Measurements from ENCODE around the gene FADS3. TPM values are rescaled to one million over a fixed set of nuclear protein-coding genes. Genes with fewer than 3 reads are reported as not detected.
"Not testable (repeated sequence)": the region's sequence is repeated elsewhere in the genome, so short reads cannot be mapped to it uniquely, and the experiment has no call there.

FADS3 gene
- total RNA-seq, 1 experiment from 2014 or later: 65.1 TPM

DNA sequence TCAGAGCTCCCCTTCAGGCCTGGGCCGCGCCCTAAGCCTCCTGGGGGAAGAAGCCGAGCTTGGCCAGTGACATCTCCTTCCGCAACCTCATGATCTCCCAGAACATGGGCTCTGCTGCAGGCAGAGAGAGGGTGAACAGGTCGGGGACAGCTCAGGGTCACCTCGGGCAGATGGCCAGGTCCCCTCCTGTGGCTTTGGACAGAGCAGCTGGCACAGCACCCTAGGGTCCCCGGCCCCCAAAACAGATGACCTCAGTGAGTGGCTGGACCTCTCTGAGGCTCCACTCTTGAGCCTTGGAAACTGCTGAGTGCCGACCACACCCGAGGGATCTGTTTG is 6.9 kb upstream of the FADS3 start:
- no peak for DNase-seq (ENCODE audit: low read depth)

DNA sequence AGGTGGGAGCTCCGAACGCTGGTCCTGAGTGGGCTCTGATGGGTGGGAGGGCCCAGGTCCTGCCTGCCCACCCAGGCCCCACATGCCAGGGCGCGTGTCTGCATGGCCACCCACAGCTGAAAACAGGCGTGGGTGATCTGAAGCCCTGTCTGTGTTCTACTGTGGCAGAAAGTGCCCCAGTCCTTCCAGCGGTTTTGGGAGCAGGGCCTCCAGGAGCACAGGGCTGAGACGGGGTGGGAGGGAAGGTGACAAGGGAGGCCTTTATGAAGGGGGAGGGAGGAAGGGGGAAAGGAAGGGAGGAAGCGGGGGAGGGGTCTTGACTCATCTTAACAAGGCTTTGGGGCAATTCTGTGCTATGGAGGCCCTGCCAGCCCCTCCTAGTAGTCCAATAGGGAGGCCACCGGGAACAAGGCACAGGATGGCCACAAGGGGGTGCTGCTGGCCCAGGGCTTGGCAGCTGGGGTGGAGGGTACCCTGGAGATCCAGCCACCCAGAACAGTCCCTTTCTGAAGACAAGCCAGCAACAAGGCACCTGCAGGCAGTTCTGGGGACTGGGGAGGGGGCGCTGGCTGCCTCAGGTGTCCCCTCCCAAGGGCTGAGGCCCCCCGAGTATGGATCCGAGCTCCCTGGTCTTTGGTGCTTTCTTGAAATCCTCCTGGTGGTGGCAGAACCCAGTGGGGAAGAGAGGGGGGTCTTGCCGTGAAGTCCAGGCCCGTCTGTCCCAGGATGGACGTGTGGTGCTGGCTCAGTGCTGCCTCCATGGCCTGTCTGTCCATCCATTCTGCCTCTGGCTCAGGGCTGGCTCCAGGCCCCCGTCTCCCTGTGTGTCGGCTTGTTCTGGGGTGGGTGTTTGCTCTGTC is 6.3 kb upstream of the FADS3 start:
- DNase-seq (ENCODE audit: low read depth): peak; percentile 57

DNA sequence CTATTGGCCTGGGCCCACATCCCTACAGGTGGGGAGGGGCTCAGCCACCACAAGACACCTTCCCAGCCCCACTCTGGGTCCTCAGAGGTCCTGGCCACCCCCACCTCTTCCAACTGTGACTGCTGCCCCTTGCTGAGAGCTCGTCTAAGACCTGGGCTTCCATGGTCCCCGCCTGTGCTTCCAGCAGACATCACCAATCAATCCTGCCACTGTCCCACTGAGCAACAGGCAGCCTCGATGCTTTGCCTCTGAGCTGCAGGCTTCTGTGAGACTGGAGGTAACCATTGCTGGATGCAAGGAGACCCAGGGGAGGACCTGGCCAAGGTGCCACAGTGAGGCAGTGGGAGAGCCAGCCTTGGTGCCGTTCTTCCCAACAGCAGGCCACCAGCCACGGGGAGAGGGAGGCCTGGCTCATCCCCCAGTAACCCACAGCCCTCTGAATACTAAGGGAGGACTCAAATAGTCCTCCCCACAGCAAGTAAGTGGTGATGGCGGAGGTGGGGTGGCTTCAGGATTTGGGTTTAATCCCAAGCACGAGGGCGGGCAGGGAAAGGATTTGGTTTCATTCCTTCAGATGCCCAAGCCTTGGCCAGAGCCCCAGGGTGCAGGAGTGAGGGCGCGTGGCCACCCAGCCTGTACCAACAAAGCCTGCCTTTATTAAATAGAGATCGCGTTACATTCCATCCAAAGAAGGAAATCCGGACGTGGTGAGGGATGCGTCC is 5.5 kb upstream of the FADS3 start:
- DNase-seq (ENCODE audit: low read depth): no peak

DNA sequence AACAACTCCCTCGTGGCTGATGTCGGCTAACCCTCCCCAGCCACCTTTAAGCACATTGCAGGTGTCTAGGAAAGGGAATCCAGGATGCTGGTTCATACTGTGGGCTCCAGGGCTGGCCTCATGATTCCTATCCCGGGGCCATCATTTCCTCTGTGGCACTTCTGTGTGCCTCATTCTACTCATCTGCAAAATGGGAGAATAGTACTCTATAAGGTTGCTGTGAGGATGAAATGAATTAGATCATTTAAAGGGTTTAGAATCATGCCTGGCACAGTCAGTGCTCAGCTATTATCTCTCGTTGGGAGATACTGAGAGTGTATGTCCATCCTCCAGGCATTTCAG is 4.3 kb upstream of the FADS3 start:
- DNase-seq (ENCODE audit: low read depth): no peak

DNA sequence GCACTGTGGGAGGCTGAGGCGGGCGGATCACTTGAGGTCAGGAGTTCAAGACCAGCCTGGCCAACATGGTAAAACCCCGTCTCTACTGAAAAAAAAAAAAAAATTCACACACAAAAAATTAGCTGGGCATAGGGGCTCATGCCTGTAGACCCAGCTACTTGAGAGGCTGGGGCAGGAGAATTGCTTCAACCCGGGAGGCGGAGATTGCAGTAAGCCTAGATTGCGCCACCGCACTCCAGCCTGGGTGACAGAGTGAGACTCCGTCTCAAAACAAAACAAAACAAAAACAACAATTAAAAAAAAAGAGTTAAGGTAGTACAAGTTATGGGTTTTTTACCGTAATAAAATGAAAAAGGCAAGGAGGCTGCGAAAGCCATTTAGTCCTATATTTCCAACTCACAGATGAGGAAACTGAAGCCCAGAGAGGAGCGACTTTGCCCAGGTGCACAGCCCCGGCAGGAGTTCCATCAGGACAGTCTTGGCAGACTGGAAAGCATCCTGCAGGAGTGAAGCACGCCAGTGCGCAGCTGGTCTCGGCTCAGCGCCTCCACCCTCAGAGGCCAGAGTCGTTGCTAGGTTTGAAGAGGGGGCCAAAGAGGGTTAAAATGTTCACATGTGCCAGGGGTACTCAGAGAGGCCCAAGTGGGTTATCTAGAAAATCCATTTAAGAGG is 3.8 kb upstream of the FADS3 start:
- no peak for DNase-seq (ENCODE audit: low read depth)

DNA sequence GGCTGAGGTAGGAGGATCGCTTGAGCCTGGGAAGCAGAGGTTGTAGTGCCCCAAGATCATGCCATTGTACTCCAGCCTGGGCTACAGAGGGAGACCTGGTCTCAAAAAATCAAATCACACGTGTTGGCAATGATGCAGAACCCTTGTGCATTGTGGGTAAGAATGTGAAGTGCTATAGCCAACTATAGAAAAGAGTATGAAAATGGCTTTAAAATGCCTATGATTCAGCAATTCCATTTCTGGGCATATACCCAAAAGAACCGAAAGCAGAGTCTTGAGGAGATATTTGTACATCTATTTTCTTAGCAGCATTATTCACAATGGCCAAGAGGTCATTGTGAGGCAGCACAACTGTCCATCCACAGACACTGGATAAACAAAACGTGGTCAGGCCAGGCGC is 2.6 kb upstream of the FADS3 start:
- peak; percentile 74 for DNase-seq (ENCODE audit: low read depth)

DNA sequence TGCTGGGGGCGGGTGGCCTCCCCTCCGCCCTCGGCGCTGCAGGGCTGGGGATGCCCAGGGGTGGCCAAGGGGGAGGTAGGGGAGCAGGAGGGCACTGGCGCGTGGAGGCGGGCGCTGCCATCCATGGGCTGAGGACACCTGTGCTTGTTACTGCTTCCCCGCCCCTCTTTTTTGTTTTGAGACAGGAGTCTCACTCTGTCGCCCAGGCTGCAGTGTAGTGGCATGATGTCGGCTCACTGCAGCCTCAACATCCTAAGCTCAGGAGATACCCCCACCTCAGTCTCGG is 683 bp upstream of the FADS3 start:
- DNase-seq (ENCODE audit: low read depth): no peak

DNA sequence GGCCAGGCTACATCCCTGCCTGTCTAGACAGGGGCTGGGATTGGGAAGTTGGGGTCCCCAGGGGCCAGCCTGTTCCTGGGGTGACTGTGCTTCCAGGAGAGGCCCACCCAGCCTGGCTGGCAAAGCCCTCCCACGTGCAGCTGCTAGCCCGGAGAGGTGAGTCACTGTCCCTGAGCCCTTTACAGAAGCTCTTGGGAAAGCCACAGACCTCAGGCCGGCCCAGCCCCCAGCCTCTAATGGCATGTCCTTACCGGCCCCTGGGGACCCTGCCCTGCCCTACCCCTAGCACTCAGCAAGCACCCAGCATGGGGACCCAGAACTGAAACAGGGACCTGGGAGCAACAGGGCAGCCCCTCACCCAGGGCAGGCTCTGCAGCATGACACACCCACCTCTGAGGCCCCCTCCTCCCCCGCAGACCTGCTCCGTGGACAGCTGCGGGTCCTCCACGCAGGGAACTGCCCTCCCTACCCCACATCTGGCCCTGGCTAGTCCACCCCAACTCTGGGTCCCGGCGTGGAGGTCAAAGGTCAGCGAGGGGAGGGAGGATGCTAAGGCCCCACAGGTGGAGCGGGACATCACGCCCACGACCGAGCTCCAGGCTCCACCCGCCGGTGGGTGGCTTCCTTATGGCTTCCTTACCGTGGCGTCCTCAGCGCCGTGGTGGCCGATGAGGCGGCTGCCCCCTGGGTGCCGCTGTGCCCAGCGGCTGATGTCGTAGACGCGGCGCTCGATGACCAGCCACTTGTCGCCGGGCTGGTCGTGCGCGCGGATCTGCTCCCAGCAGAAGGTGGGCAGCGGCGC is 615 bp downstream of the FADS3 start:
- DNase-seq (ENCODE audit: low read depth): peak; percentile 84

DNA sequence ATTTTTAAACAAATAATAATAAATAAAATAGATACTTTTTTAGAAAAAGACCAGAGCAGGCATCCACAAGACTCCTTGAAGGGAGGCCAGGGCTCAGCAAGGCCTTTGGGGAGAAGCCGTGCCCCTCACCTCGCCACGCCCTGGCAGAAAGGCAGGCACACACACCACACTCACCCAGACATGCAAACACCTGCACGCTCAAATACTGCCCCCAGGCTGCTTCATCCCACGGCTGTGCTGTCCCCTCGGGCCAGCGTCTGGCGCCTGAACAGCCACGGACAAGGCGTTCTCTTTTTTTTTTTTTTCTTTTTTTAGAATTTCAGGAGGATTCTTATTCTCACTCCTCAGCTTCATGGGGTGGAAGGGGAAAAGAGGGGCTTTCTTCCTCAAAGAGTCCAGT is 1.5 kb downstream of the FADS3 start:
- DNase-seq (ENCODE audit: low read depth): no peak

DNA sequence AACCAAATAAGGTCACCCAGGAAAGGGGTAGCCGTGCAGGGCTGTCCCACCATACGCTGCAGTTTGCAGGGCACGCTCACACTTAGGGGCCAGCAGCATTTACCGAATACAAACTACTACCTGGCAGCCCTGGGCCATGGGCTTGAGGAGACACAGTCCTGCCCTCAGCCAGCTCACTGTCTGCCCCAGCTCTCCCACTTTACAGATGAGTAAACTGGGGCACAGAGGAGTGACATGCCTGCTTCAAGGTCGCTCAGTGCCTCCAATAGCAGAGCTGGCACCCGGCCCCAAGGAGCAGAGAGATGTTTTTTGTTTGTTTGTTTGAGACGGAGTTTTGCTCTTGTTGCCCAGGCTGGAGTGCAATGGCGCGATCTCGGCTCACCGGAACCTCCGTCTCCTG is 2.8 kb downstream of the FADS3 start:
- no peak for DNase-seq (ENCODE audit: low read depth)

DNA sequence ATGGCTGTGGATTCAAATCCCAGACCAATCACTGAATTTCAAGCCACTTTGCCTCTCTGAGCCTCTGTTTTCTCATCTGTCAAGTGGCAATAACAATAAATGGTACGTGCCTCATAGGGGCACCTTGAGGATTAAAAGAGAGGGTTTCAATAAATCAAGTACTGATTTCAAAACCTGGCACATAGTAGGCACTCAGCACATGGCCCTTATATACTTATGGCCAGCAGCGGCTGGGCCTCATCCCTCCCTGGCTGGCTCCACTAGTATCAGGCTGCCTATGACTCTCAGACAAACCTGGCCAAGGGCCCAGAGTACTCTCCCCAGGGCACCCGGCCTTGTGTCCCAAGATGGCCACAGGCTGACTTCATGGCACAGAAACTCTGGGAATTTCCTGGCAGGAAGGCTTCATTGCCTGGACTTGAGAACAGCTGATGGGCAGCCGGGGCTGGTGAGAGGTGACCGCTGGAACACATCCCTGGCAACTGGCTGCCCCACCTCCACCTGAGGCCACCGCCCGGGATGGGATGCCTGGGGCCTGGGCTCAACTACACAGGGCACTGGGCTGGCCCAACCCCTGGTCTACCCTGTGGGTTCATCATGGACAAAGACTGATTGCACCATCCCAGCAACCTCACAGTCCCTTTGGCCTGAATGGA is 3.4 kb downstream of the FADS3 start:
- DNase-seq (ENCODE audit: low read depth): peak; percentile 95

DNA sequence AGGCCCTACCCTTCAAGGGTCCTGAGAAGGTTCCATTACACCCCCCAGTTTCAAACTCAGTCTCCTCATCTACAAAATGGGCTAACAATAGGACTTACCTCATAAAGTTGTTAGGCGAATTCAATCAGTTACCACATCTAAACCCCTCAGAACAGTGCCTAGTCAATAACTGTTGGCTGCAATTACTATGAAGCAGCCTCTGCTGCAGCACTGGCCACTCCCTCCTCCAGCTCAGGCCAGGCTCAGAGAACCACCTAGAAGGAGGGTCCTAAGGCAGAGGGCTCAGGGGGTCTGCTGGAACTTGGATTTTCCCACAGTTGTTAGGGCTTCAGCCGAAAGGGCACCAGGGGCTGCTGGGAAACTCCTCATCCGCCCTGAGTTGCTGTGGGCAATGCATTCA is 4.7 kb downstream of the FADS3 start:
- DNase-seq (ENCODE audit: low read depth): no peak

DNA sequence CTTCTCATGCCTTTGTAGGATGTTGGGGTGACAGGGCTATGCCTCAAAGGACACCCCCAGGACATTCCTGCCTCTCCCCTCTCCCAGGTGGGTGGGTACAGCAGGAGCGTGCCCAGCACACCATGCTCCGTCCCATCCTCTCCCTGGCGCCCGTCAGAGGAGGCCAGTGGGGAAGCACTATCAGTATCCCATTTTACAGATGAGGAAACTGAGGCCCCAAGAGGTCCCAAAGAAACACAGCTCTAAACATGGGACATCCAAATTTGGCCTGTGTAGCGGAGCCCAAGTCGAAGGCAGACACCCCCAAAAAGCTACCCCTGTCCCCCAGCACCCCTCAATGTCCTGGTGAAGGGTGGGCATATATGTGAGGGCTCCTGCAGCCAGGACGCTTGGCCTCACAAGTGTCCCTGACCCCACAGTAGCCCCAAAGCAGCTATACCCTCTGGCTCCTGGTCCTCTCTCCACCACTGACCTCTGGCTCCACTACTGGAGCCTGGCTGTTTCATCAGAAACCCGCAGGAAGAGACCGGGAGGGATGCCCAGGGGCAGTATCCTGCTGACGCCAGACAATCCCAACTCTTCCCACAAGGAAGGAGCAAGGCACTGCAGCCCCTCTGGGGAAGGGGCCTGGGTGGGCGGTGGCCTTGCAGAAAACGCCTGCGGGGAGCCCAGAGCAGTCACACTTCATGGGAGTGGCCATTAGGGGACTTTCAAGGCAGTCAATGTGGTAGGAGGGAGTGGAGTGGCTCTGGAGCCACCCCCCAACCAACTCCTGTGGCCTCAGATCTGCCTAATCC is 5.4 kb downstream of the FADS3 start:
- no peak for DNase-seq (ENCODE audit: low read depth)

DNA sequence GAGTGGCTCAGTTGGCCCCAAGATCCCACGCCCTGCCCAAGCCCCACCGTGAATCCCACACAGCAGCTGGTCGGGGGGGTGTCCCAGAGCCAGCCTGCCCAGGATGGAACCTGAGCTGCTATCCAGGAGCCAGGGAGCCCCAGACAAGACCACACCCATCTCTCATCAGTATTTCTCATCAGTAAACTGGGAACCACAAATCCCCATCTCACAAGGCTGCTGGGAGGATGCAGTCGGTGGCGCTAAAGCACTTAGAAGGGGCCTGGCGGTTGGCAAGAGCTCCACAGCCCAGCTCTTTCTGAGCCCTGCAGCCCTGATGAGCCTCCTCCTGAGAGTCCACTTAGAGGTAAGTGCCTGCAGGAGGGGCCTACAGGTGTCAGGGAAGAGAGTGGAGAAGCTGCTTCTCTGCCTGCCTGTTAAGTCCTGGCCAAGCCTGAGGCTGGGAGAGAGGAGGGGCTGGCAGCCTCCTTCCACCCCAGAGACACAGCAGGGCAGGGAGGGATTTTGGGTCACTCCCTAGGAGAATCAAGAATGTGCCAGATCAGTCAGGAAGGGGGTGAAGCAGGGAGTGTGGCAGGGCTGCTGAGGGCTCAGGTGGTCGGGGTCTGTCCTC is 6.1 kb downstream of the FADS3 start:
- DNase-seq (ENCODE audit: low read depth): no peak

DNA sequence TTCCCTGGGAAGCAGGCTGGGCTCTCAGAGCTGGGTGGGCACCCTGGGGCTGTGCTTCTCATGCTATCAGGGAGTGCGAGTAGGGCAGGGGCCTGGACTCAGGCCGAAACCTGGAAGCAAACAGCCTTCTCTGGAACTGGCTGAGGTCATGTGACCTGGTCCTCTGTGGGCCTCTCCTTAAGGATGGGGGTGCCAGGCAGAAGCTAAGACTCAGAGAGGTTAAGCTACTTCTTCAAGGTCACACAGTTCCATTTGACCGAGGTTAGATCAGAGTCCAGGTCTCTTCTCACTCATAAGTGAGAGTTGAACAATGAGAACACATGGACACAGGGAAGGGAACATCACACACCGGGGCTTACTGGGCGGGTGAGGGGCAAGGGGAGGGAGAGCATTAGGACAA is 7.4 kb downstream of the FADS3 start:
- DNase-seq (ENCODE audit: low read depth): no peak

DNA sequence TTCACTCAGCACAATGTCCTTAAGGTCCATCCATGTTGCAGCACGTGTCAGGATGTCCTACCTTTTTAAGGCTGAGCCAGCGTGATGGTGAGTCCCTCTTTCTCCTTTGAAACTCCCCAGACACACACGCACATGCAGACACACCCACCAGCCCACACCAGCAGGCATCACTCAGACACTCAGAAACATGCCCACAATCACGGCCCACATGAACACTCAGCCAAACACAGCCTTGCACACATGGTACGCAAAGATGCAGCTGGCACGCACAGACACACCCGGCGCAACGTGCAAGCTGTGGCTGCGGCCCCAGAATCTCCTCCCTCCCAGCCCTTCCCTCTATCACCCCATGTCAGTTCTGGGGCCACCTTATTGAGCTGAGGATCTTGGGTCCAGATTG is 8.0 kb downstream of the FADS3 start:
- DNase-seq (ENCODE audit: low read depth): no peak

DNA sequence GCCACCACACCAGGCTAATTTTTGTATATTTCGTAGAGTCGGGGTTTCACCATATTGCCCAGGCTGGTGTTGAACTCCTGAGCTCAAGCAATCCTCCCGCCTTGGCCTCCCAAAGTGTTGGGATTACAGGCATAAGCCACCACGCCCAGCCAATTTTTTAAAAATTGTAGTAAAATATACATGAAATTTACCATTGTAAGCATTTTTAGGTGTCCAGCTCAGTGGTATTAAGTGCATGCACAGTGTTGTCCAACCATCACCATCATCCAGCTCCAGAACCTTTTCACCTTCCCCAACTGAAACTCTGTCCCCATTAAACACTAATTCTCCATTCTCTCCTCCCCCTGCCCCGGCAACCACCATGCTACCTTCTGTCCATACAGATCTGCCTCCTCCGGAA is 8.5 kb downstream of the FADS3 start:
- no peak for DNase-seq (ENCODE audit: low read depth)

DNA sequence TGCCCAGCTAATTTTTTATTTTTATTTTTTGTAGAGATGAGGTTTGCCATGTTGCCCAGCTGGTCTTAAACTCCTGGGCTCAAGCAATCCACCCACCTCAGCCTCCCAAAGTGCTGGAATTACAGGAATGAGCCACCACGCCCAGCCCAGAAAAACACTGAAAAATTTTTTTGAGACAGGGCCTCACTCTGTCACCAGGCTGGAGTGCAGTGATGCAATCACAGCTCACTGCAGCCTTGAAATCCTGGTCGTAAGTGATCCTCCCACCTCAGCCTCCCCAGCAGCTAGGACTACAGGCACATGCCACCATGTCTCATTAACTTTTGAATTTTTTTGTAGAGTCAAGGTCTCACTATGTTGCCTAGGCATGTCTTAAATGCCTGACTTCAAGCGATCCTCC is 9.1 kb downstream of the FADS3 start:
- not testable (repeated sequence) for DNase-seq (ENCODE audit: low read depth)

DNA sequence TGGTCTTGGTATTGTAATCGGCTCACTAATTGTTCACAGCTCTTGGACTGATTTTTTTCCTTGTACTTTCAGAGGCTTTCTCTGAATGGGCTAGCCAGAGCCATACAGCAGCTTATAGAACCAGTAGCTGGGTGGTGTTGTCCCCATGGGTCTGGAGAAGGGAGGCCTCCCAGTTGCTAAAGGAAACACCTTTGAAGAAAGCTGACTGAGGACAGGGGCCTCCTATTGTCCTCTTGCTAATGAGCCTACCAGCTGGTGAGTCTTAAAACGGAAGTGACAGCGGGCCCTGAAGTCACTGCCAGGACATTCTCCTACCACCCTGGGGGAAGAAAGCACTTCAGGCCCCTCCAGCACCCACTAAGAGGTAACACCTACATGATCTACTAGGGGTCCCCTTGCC is 9.9 kb downstream of the FADS3 start:
- DNase-seq (ENCODE audit: low read depth): no peak

DNA sequence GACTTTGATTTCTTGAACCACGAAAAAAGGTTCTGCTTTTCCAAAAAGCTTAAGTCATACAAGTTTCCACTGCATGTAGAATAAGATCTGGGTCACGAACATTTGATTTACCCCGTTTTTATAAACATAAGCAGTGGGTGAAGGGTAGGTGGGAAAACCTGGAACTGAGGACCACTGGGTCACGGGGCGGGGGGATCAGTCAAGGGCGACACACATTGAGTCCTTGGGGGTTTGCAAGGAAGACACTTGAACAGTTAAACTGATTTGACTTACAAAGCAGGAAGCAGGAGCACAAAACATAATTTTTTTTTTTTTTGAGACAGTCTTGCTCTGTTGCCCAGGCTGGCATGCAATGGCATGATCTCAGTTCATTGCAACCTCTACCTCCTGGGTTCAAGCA is 10.9 kb downstream of the FADS3 start:
- no peak for DNase-seq (ENCODE audit: low read depth)

DNA sequence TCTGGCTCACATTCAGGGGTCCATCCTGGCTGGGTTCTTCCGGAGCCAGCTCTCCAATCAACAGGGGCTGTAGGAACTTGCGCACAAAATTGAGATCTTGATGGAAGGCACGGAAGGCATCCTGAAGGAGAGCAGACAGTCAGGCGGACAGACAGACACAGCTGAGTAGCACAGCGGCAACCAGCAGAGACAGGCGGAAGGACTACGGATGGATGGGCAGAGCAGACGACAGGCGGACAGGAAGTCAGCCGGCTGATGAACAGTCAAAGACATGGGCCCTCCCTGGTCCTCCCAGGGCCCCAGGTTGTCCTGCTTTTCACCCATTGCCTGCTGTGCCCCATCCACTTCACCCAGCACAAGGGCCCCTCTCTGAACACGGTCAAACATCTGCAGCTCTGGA is 11.3 kb downstream of the FADS3 start:
- no peak for DNase-seq (ENCODE audit: low read depth)
